ENCODE data around the gene STARD3NL. TPM values are rescaled to one million over a fixed set of nuclear protein-coding genes. Genes with fewer than 3 reads are reported as not detected.

The STARD3NL gene
- total and polyA plus RNA-seq, 2 donors from 2014 or later = 41.0 to 47.9 TPM

GRCh38 chr7:38199154-38199553 lies 21.1 kb downstream of the STARD3NL start:
- H3K36me3 ChIP-seq (ENCODE audit: control insufficient read depth in 2 of 3, insufficient read depth in 3 of 3, low read length in 3 of 3) = no peaks in the 10 kb centered on the region
- TF ChIP-seq CTCF (IDR thresholded peaks at IDR 0.05; ENCODE audit: borderline replicate concordance, extremely low read depth, insufficient read depth) = no peak
- H3K27me3 ChIP-seq (ENCODE audit: control insufficient read depth, insufficient read depth, low read length) = no peaks in the 10 kb centered on the region
- intact Hi-C loops (cut with DNase I) = no loop called here
- H3K9ac ChIP-seq (ENCODE audit: low read length in 3 of 3) = no peak overlapping the region
- no peak overlapping the region for H3K27ac ChIP-seq (ENCODE audit: low read depth in 2 of 2, low read length in 2 of 2)
- H3K4me3 ChIP-seq (ENCODE audit: low read length in 3 of 3) = no peak overlapping the region
- H3K4me1 ChIP-seq (ENCODE audit: control insufficient read depth in 2 of 3, insufficient read depth in 2 of 3, low read depth in 1 of 3, low read length in 3 of 3) = peaks cover 0 to 11% (median 0%) of the 10 kb centered on the region in 3 donors
- FAIRE-seq = no peak
- no peaks in the 10 kb centered on the region for H3K9me3 ChIP-seq (ENCODE audit: control insufficient read depth in 2 of 3, insufficient read depth in 1 of 3, low read length in 3 of 3)
- DNase-seq = no peak

DNA sequence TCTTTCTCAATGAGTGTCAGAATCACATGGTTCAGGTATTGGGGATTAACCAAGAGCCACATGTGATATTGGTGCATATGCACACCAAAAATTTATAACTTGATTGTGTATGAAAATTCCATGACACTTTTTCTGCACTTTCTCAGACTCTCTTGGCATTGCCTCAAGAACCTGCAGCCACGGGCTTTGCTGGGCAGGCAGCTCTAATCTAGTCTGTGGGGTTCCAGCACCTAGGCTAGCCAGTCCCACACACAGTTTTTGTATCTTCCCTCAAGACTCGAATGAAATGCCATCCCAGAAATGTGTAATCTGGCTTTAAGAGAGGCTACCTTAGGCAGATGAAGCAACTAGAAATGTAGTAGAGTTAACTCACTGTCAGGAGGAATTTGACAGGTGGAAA lies 21.7 kb downstream of the STARD3NL start:
- intact Hi-C loops (cut with DNase I) = no loop called here

GRCh38 chr7:38206071-38206470 lies 28.0 kb downstream of the STARD3NL start:
- intact Hi-C loops (cut with DNase I) = no loop called here
- no peaks in the 10 kb centered on the region for H3K9me3 ChIP-seq (ENCODE audit: control insufficient read depth in 2 of 3, insufficient read depth in 1 of 3, low read length in 3 of 3)
- no peak overlapping the region for H3K4me3 ChIP-seq (ENCODE audit: low read length in 3 of 3)
- H3K9ac ChIP-seq (ENCODE audit: low read length in 3 of 3) = no peak overlapping the region
- no peak for TF ChIP-seq CTCF (IDR thresholded peaks at IDR 0.05; ENCODE audit: borderline replicate concordance, extremely low read depth, insufficient read depth)
- FAIRE-seq = no peak
- no peak overlapping the region for H3K27ac ChIP-seq (ENCODE audit: low read depth in 2 of 2, low read length in 2 of 2)
- no peaks in the 10 kb centered on the region for H3K4me1 ChIP-seq (ENCODE audit: control insufficient read depth in 2 of 3, insufficient read depth in 2 of 3, low read depth in 1 of 3, low read length in 3 of 3)
- DNase-seq = no peak
- peaks cover 0 to 5% (median 0%) of the 10 kb centered on the region in 3 donors for H3K36me3 ChIP-seq (ENCODE audit: control insufficient read depth in 2 of 3, insufficient read depth in 3 of 3, low read length in 3 of 3)
- H3K27me3 ChIP-seq (ENCODE audit: control insufficient read depth, insufficient read depth, low read length) = no peaks in the 10 kb centered on the region

More for the DNA sequence above, 21.7 kb downstream of the STARD3NL start:
- Histone ChIP-seq H3K36me3 (ENCODE audit: control insufficient read depth in 2 of 3, insufficient read depth in 3 of 3, low read length in 3 of 3) (no peaks in the 10 kb centered on the region), H3K9me3 (ENCODE audit: control insufficient read depth in 2 of 3, insufficient read depth in 1 of 3, low read length in 3 of 3) (no peaks in the 10 kb centered on the region), H3K4me1 (ENCODE audit: control insufficient read depth in 2 of 3, insufficient read depth in 2 of 3, low read depth in 1 of 3, low read length in 3 of 3) (peaks cover 0 to 11% (median 0%) of the 10 kb centered on the region in 3 donors), H3K27ac (ENCODE audit: low read depth in 2 of 2, low read length in 2 of 2) (no peak overlapping the region), H3K27me3 (ENCODE audit: control insufficient read depth, insufficient read depth, low read length) (no peaks in the 10 kb centered on the region), H3K4me3 (ENCODE audit: low read length in 3 of 3) (no peak overlapping the region), H3K9ac (ENCODE audit: low read length in 3 of 3) (no peak overlapping the region)
- no peak for TF ChIP-seq CTCF (IDR thresholded peaks at IDR 0.05; ENCODE audit: borderline replicate concordance, extremely low read depth, insufficient read depth)
- FAIRE-seq = no peak
- no peak for DNase-seq

DNA sequence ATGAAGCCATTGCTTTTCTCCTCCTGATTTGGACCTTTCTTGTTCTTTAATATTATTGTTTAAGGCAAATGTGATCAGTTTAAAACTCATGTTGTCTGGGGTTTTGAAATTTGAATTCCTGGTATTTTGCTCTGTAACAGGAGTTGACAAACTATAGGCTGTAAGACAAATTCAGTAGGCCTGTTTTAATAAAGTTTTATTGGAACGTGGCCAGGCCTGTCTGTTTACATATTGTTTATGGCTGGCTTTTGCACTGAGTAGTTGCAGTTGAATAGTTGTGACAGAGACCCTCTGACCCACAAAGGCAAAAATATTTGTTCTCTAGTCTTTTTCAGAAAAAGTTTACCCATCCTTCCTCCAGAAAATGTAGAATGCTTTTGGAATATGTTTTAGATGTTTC lies 29.8 kb downstream of the STARD3NL start:
- Histone ChIP-seq H3K9ac (ENCODE audit: low read length in 3 of 3) (no peak overlapping the region), H3K4me3 (ENCODE audit: low read length in 3 of 3) (no peak overlapping the region), H3K27me3 (ENCODE audit: control insufficient read depth, insufficient read depth, low read length) (no peaks in the 10 kb centered on the region), H3K36me3 (ENCODE audit: control insufficient read depth in 2 of 3, insufficient read depth in 3 of 3, low read length in 3 of 3) (peaks cover 0 to 5% (median 0%) of the 10 kb centered on the region in 3 donors), H3K27ac (ENCODE audit: low read depth in 2 of 2, low read length in 2 of 2) (no peak overlapping the region), H3K4me1 (ENCODE audit: control insufficient read depth in 2 of 3, insufficient read depth in 2 of 3, low read depth in 1 of 3, low read length in 3 of 3) (no peaks in the 10 kb centered on the region), H3K9me3 (ENCODE audit: control insufficient read depth in 2 of 3, insufficient read depth in 1 of 3, low read length in 3 of 3) (no peaks in the 10 kb centered on the region)
- intact Hi-C loops (cut with DNase I) = no loop called here
- DNase-seq = no peak
- no peak for FAIRE-seq
- no peak for TF ChIP-seq CTCF (IDR thresholded peaks at IDR 0.05; ENCODE audit: borderline replicate concordance, extremely low read depth, insufficient read depth)
